K562 treated with DMSO at 1 percent for 48 hours (cell line): ENCODE data around the gene CRB1. TPM values are rescaled to one million over a fixed set of nuclear protein-coding genes. Genes with fewer than 3 reads are reported as not detected.

ENCODE experiments used
- total RNA-seq: library from RNA; unstranded; fragments of 300-600 nt; gene quantifications from 2 replicates; pipeline ENCODE4 v1.2.3, GENCODE V29; 2022; ENCODE audit warnings: low replicate concordance; ENCODE audit errors: extremely low read depth

CRB1 gene
- total RNA-seq, result not detected in 2 replicates

DNA sequence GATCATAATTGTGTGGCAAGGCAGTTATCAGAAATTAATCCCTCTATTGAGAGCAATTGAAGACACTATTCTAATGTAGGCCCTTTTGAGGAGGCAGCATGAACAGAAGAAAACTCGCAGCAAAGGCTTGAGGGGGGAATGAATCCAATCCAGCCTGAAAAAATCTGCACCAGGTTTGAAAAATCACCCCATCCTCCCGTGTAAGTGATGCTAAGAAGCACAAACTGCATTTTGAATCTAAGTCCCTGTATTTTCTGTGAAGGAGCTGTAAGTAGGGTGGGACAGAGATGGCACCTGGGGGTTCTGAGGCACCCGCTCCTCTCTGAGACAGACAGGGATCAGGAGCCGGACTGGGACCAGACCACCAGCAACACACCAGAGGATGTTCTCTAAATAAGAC lies at the start of gene CRB1:
Gene CRB1 (plus strand): TSS at position 241 of the 400 bp plus-strand sequence. CDS start 161 bp downstream, outside the sequence.

Other genes starting within 250 kb of the CRB1 start
- not detected in 2 replicates for gene F13B, start 201.0 kb upstream of the CRB1 start, total RNA-seq
- not detected in 2 replicates for gene ASPM, start 121.6 kb upstream of the CRB1 start, total RNA-seq
- gene ZBTB41, start 67.0 kb upstream of the CRB1 start, total RNA-seq, result not detected in 2 replicates